Keratinocyte (primary cell): ENCODE results near the gene LNPEP. TPM values are rescaled to one million over a fixed set of nuclear protein-coding genes. Genes with fewer than 3 reads are reported as not detected.

ENCODE experiments used
- DNase-seq: peaks from one replicate; pipeline ENCODE4 v3.0.0-alpha.2; 2011; ENCODE audit warnings: low read depth, missing footprints, low spot score
- FAIRE-seq: peaks from 2 replicates; lab custom pipeline; 2011; peaks lifted over from hg19 to GRCh38; lab: Jason Lieb, UNC
- H2AFZ ChIP-seq: 2 replicates; pipeline ENCODE4 v1.6.0; 2012; ENCODE audit warnings: low read length, control low read depth, inconsistent platforms; ENCODE audit not compliant: control insufficient read depth
- H3K27ac ChIP-seq: 2 replicates; pipeline ENCODE4 v1.5.1; 2011; ENCODE audit warnings: low read length; ENCODE audit not compliant: control insufficient read depth, insufficient read depth
- H3K27me3 ChIP-seq: 3 replicates; pipeline ENCODE4 v1.6.0; 2011; ENCODE audit warnings: low read length; ENCODE audit not compliant: control insufficient read depth, insufficient read depth; ENCODE audit errors: extremely low read depth
- H3K36me3 ChIP-seq, 2 experiments: 2 replicates in 1 of 2; 3 replicates in 1 of 2; pipeline ENCODE4 v1.5.1; 2011; ENCODE audit warnings: low read length in 2 of 2, mild to moderate bottlenecking in 1 of 2; ENCODE audit not compliant: control insufficient read depth in 2 of 2, insufficient read depth in 2 of 2; ENCODE audit errors: extremely low read depth in 1 of 2
- H3K4me1 ChIP-seq: 3 replicates; pipeline ENCODE4 v1.5.1; 2011; ENCODE audit warnings: low read length; ENCODE audit not compliant: control insufficient read depth, insufficient read depth; ENCODE audit errors: extremely low read depth
- H3K4me2 ChIP-seq: 3 replicates; pipeline ENCODE4 v1.6.0; 2011; ENCODE audit warnings: low read depth, low read length; ENCODE audit not compliant: control insufficient read depth, insufficient read depth; ENCODE audit errors: extremely low read depth
- H3K4me3 ChIP-seq, 3 experiments: fragments of 200-600 bp in 1 of 3; sonication (generic) in 1 of 3; 2 replicates in 2 of 3; 3 replicates in 1 of 3; pipeline ENCODE4 v1.5.1; 2011 to 2016; ENCODE audit warnings: low read length in 3 of 3, mild to moderate bottlenecking in 3 of 3, control low read depth in 2 of 3, inconsistent platforms in 1 of 3, low read depth in 1 of 3, mixed read lengths in 1 of 3, mixed run types in 1 of 3, moderate library complexity in 1 of 3; ENCODE audit not compliant: control insufficient read depth in 2 of 3, insufficient read depth in 2 of 3; ENCODE audit errors: extremely low read depth in 1 of 3
- H3K79me2 ChIP-seq: 2 replicates; pipeline ENCODE4 v1.6.0; 2012; ENCODE audit warnings: low read length; ENCODE audit not compliant: control insufficient read depth, insufficient read depth
- H3K9ac ChIP-seq: 3 replicates; pipeline ENCODE4 v1.6.0; 2011; ENCODE audit warnings: low read length; ENCODE audit not compliant: control insufficient read depth, insufficient read depth; ENCODE audit errors: extremely low read depth
- H3K9me1 ChIP-seq: 3 replicates; pipeline ENCODE4 v1.6.0; 2011; ENCODE audit warnings: low read length; ENCODE audit not compliant: control insufficient read depth, insufficient read depth; ENCODE audit errors: extremely low read depth
- H3K9me3 ChIP-seq: 2 replicates; pipeline ENCODE4 v1.5.1; 2012; ENCODE audit warnings: low read depth, low read length; ENCODE audit not compliant: control insufficient read depth
- H4K20me1 ChIP-seq: 3 replicates; pipeline ENCODE4 v1.6.0; 2011; ENCODE audit warnings: low read length; ENCODE audit not compliant: control insufficient read depth, insufficient read depth; ENCODE audit errors: extremely low read depth
- CTCF ChIP-seq, 3 experiments: IDR thresholded peaks in 1 of 3; conservative IDR thresholded peaks in 1 of 3; optimal IDR thresholded peaks in 1 of 3; 2 replicates in 2 of 3; 3 replicates in 1 of 3; pipeline versions ENCODE3 to v1.5.1; 2011; ENCODE audit warnings: low read length in 3 of 3, mild to moderate bottlenecking in 3 of 3, moderate library complexity in 2 of 3, control low read depth in 1 of 3, inconsistent platforms in 1 of 3; ENCODE audit not compliant: insufficient read depth in 2 of 3; ENCODE audit errors: extremely low read depth in 1 of 3
- EZH2 ChIP-seq: IDR thresholded peaks from one replicate; pipeline ENCODE4 v1.6.1; 2012; ENCODE audit warnings: inconsistent platforms, mild to moderate bottlenecking, low read length, moderate library complexity
- dilution Hi-C: fragments of 300-500 bp; cut with MboI; formaldehyde crosslinking; loops from one replicate; pipeline ENCODE4 v1.7.0; 2020; ENCODE audit warnings: low sequenced_read_pairs; ENCODE audit not compliant: extremely low pct_ligation_motif_present
- polyA plus RNA-seq, 5 experiments: library from polyadenylated mRNA; depleted of rRNA in 3 of 5; stranded (reverse) in 3 of 5; stranded (forward) in 1 of 5; unstranded in 1 of 5; fragments of >200 nt; gene quantifications; 1 replicate in 1 of 5; 2 replicates in 3 of 5; 3 replicates in 1 of 5; pipeline versions ENCODE4 v1.2.1 to v1.2.3, GENCODE V29; 2011 to 2012; ENCODE audit warnings: missing spikeins in 2 of 5, low read depth in 1 of 5, low replicate concordance in 1 of 5

LNPEP gene
- polyA plus RNA-seq, 1 donor (not counting 4 experiments of a cell fraction or from before 2014, with no cell fraction given) = 26.6 TPM

- dilution Hi-C loops = no loop called here
Measured at GRCh38 chr5:96901384-96901783, 34.5 kb upstream of the LNPEP start.

GRCh38 chr5:96901841-96902240, 34.0 kb upstream of the LNPEP start:
- Histone ChIP-seq H3K4me2 (no peak overlapping the region), H4K20me1 (no peaks in the 10 kb centered on the region), H3K79me2 (no peaks in the 10 kb centered on the region), H3K27me3 (no peaks in the 10 kb centered on the region), H3K9ac (no peak overlapping the region), H3K27ac (no peak overlapping the region), H3K36me3 (peaks cover 0 to 3% of the 10 kb centered on the region in 2 experiments), H3K9me1 (no peaks in the 10 kb centered on the region), H2AFZ (no peak overlapping the region), H3K4me3 (no peak overlapping the region), H3K4me1 (no peaks in the 10 kb centered on the region), H3K9me3 (no peaks in the 10 kb centered on the region)
- dilution Hi-C loops = no loop called here
- TF ChIP-seq CTCF (optimal IDR thresholded peaks at IDR 0.05 in 1 of 3, IDR thresholded peaks at IDR 0.05 in 1 of 3, conservative IDR thresholded peaks at IDR 0.05 in 1 of 3; ENCODE audit: extremely low read depth in 1 of 3, insufficient read depth in 2 of 3, low read length in 3 of 3) (no peak), EZH2 (no peak)
- FAIRE-seq = no peak
- DNase-seq = no peak

More at GRCh38 chr5:96901384-96901783, 34.5 kb upstream of the LNPEP start:
- Histone ChIP-seq H2AFZ (no peak overlapping the region), H3K4me2 (no peak overlapping the region), H3K4me3 (no peak overlapping the region), H3K9ac (no peak overlapping the region), H3K9me3 (no peaks in the 10 kb centered on the region), H3K4me1 (no peaks in the 10 kb centered on the region), H3K9me1 (no peaks in the 10 kb centered on the region), H3K27ac (no peak overlapping the region), H3K79me2 (no peaks in the 10 kb centered on the region), H4K20me1 (no peaks in the 10 kb centered on the region), H3K36me3 (peaks cover 0 to 3% of the 10 kb centered on the region in 2 experiments), H3K27me3 (no peaks in the 10 kb centered on the region)
- DNase-seq (no peak), FAIRE-seq (no peak)
- TF ChIP-seq EZH2 = no peak
- no peak for TF ChIP-seq CTCF (optimal IDR thresholded peaks at IDR 0.05 in 1 of 3, IDR thresholded peaks at IDR 0.05 in 1 of 3, conservative IDR thresholded peaks at IDR 0.05 in 1 of 3; ENCODE audit: extremely low read depth in 1 of 3, insufficient read depth in 2 of 3, low read length in 3 of 3)
